ENCODE results near the gene DNAJB8. TPM values are rescaled to one million over a fixed set of nuclear protein-coding genes. Genes with fewer than 3 reads are reported as not detected.

The DNAJB8 gene
- total and polyA plus RNA-seq, 11 donors: not detected

DNA sequence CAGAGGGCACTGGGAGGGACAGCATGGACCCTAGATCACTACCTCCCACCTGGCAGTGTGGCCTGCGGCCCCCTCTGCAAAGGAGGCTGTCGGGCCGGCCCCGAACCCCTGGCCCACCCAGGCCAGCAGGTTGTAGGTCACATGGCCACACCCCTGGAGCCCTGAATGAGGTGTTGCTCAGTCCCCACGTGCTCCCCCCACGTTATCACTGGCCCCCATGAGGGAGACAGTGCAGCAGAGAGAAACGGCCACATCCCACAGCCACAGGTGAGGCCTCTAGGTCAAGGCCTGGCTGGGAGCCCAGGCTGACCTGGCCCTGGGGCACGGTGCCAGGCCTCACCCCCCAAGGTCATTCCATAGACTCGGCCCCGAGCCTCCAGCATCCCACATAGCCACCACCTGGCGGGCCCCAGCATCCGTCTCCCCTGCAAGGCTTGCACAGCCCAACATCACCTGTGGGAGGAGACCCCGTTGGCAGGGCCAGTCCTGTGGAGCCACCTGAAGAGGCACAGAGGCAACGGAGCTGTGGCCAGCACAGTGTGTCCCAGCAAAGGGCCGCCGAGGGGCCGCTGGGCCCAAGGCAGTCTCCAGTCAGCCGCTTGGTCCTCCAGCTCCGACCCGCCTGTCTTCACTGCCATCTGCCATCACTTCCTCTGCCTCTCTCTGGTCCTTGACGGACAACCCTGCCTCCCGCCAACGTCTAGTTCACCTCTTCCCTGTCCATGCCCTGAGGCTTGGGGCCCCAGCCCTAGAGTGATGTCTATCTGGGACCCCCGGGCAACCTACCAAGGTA lies 53.1 kb downstream of the DNAJB8 start:
- no peaks in the 10 kb centered on the region for H3K9me3 ChIP-seq
- H3K4me1 ChIP-seq: peaks cover 0 to 15% (median 6%) of the 10 kb centered on the region in 12 donors
- H3K36me3 ChIP-seq: no peaks in the 10 kb centered on the region
- 90 to 94% (median 92%) methylated on average over 14 to 24 of the region's 24 CpGs for WGBS, 4 donors
- no peak for TF ChIP-seq POLR2A (IDR thresholded peaks at IDR 0.05)
- TF ChIP-seq, protein P1, sequence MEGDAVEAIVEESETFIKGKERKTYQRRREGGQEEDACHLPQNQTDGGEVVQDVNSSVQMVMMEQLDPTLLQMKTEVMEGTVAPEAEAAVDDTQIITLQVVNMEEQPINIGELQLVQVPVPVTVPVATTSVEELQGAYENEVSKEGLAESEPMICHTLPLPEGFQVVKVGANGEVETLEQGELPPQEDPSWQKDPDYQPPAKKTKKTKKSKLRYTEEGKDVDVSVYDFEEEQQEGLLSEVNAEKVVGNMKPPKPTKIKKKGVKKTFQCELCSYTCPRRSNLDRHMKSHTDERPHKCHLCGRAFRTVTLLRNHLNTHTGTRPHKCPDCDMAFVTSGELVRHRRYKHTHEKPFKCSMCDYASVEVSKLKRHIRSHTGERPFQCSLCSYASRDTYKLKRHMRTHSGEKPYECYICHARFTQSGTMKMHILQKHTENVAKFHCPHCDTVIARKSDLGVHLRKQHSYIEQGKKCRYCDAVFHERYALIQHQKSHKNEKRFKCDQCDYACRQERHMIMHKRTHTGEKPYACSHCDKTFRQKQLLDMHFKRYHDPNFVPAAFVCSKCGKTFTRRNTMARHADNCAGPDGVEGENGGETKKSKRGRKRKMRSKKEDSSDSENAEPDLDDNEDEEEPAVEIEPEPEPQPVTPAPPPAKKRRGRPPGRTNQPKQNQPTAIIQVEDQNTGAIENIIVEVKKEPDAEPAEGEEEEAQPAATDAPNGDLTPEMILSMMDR (IDR thresholded peaks at IDR 0.05): no peak
- H3K4me3 ChIP-seq: no peak overlapping the region
- H3K27ac ChIP-seq: no peak overlapping the region
- DNase-seq (no peak), ATAC-seq (no peak)
- intact Hi-C loops (cut with DNase I): no loop called here
- H3K27me3 ChIP-seq: no peaks in the 10 kb centered on the region

DNA sequence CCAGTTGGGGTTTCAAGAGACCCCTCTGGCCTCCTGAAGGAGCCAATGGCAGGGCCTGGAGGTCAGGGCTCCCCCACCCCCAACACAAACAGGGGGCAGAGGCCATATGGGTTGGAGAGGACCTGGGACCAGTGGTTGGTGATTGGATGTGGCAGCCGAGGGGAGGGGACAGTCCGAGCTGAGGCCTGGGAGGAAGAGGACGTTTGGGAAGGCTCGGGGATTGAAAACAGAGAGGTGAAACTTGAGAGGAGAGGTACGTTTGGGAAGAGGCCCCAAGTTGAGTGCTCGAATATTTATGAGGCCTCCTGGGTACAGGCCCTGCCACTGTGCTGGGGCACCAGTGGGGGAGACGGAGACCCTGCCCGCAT lies 53.7 kb downstream of the DNAJB8 start:
- no peak for DNase-seq
- H3K4me3 ChIP-seq: no peak overlapping the region

More for the DNA sequence above, 53.7 kb downstream of the DNAJB8 start:
- TF ChIP-seq, protein P1 (IDR thresholded peaks at IDR 0.05): no peak
- TF ChIP-seq POLR2A (IDR thresholded peaks at IDR 0.05): no peak
- H3K4me1 ChIP-seq: peaks cover 0 to 15% (median 6%) of the 10 kb centered on the region in 12 donors
- H3K36me3 ChIP-seq: peaks cover 0 to 3% (median 0%) of the 10 kb centered on the region in 9 donors
- WGBS, 4 donors: 81 to 89% (median 87%) methylated on average over 8 of the region's 8 CpGs
- H3K27me3 ChIP-seq: no peaks in the 10 kb centered on the region
- H3K27ac ChIP-seq: no peak overlapping the region
- no peak for ATAC-seq
- no peaks in the 10 kb centered on the region for H3K9me3 ChIP-seq
- intact Hi-C loops (cut with DNase I): no loop called here

Other genes with a start within 250 kb of the DNAJB8 start
- 10 to 100 TPM in 7 of 9 donors, 1 to 10 TPM in 2; 6.0 to 30.7 (median 12.3) TPM for gene GATA2, start 26.3 kb upstream of the DNAJB8 start, total RNA-seq
- gene GATA2, start 26.3 kb upstream of the DNAJB8 start, polyA plus RNA-seq: 10 to 100 TPM; 16.8 to 18.2 TPM
- 100 to 1,000 TPM in 5 of 9 donors, 10 to 100 TPM in 4; 71.7 to 161 (median 119) TPM for gene RPN1, start 183.9 kb upstream of the DNAJB8 start, total RNA-seq
- gene RPN1, start 183.9 kb upstream of the DNAJB8 start, polyA plus RNA-seq: 100 to 1,000 TPM in 1 of 2 donors, 10 to 100 TPM in 1; 55.4 to 290 TPM